HEK293 (cell line): ENCODE results near the gene MYL12A.

ENCODE experiments used
- BCL6B ChIP-seq: fragments of 450-650 bp; formaldehyde crosslinking; IDR thresholded peaks from 2 replicates; pipeline ENCODE4 v1.5.1; 2017; ENCODE audit warnings: missing biosample characterization, missing genetic modification characterization
- ELK4 ChIP-seq: IDR thresholded peaks from 2 replicates; pipeline ENCODE4 v1.6.1; 2011; ENCODE audit warnings: mild to moderate bottlenecking, low read depth, low read length, borderline replicate concordance
- KLF1 ChIP-seq: fragments of 450-650 bp; formaldehyde crosslinking; IDR thresholded peaks from 2 replicates; pipeline ENCODE4 v1.5.1; 2016; ENCODE audit warnings: missing biosample characterization, missing genetic modification characterization
- KLF9 ChIP-seq: fragments of 450-650 bp; formaldehyde crosslinking; IDR thresholded peaks from 2 replicates; pipeline ENCODE4 v1.5.1; 2016; ENCODE audit warnings: missing biosample characterization, missing genetic modification characterization, low read depth
- OSR2 ChIP-seq: fragments of 450-650 bp; formaldehyde crosslinking; IDR thresholded peaks from 2 replicates; pipeline ENCODE4 v1.5.1; 2016; ENCODE audit warnings: missing biosample characterization, missing genetic modification characterization
- PRDM10 ChIP-seq: fragments of 450-650 bp; formaldehyde crosslinking; IDR thresholded peaks from 2 replicates; pipeline ENCODE4 v1.5.1; 2016; ENCODE audit warnings: missing biosample characterization, missing genetic modification characterization
- PRDM2 ChIP-seq: fragments of 450-650 bp; formaldehyde crosslinking; IDR thresholded peaks from 2 replicates; pipeline ENCODE4 v1.5.1; 2016; ENCODE audit warnings: missing biosample characterization, missing genetic modification characterization, borderline replicate concordance
- YY2 ChIP-seq: fragments of 450-650 bp; formaldehyde crosslinking; IDR thresholded peaks from 2 replicates; pipeline ENCODE4 v1.5.1; 2016; ENCODE audit warnings: missing biosample characterization, missing genetic modification characterization
- ZNF146 ChIP-seq: fragments of 450-650 bp; formaldehyde crosslinking; IDR thresholded peaks from 2 replicates; pipeline ENCODE4 v1.5.1; 2016; ENCODE audit warnings: missing biosample characterization, missing genetic modification characterization
- ZNF157 ChIP-seq: fragments of 450-650 bp; formaldehyde crosslinking; IDR thresholded peaks from 2 replicates; pipeline ENCODE4 v1.5.1; 2016; ENCODE audit warnings: missing biosample characterization, missing genetic modification characterization
- ZNF175 ChIP-seq: fragments of 450-650 bp; formaldehyde crosslinking; IDR thresholded peaks from 2 replicates; pipeline ENCODE4 v1.5.1; 2016; ENCODE audit warnings: missing biosample characterization, missing genetic modification characterization
- ZNF2 ChIP-seq: fragments of 450-650 bp; formaldehyde crosslinking; IDR thresholded peaks from 2 replicates; pipeline ENCODE4 v1.5.1; 2016; ENCODE audit warnings: missing biosample characterization, missing genetic modification characterization
- ZNF239 ChIP-seq: fragments of 450-650 bp; formaldehyde crosslinking; IDR thresholded peaks from 2 replicates; pipeline ENCODE4 v1.5.1; 2016; ENCODE audit warnings: missing biosample characterization, missing genetic modification characterization
- ZNF350 ChIP-seq: fragments of 450-650 bp; formaldehyde crosslinking; IDR thresholded peaks from 2 replicates; pipeline ENCODE4 v1.5.0; 2017; ENCODE audit warnings: missing biosample characterization, mild to moderate bottlenecking, missing genetic modification characterization
- ZNF391 ChIP-seq: fragments of 450-650 bp; formaldehyde crosslinking; IDR thresholded peaks from 2 replicates; pipeline ENCODE4 v1.5.1; 2016; ENCODE audit warnings: low read depth, missing biosample characterization, missing genetic modification characterization, borderline replicate concordance
- ZNF521 ChIP-seq: fragments of 450-650 bp; formaldehyde crosslinking; IDR thresholded peaks from 2 replicates; pipeline ENCODE4 v1.5.1; 2017; ENCODE audit warnings: missing biosample characterization, mild to moderate bottlenecking, missing genetic modification characterization
- ZNF561 ChIP-seq: fragments of 450-650 bp; IDR thresholded peaks from 2 replicates; pipeline ENCODE4 v1.5.1; 2018; ENCODE audit warnings: missing biosample characterization, missing genetic modification characterization, borderline replicate concordance
- ZNF600 ChIP-seq: fragments of 450-650 bp; formaldehyde crosslinking; IDR thresholded peaks from 2 replicates; pipeline ENCODE4 v1.5.1; 2016; ENCODE audit warnings: missing biosample characterization, missing genetic modification characterization
- ZNF621 ChIP-seq: fragments of 450-650 bp; formaldehyde crosslinking; IDR thresholded peaks from 2 replicates; pipeline ENCODE4 v1.5.1; 2017; ENCODE audit warnings: missing biosample characterization, missing genetic modification characterization
- ZNF654 ChIP-seq: fragments of 450-650 bp; formaldehyde crosslinking; IDR thresholded peaks from 2 replicates; pipeline ENCODE4 v1.5.1; 2016; ENCODE audit warnings: low read depth, missing biosample characterization, missing genetic modification characterization
- ZNF664 ChIP-seq: fragments of 450-650 bp; formaldehyde crosslinking; IDR thresholded peaks from 2 replicates; pipeline ENCODE4 v1.5.1; 2016; ENCODE audit warnings: missing biosample characterization, missing genetic modification characterization
- ZNF692 ChIP-seq: fragments of 450-650 bp; formaldehyde crosslinking; IDR thresholded peaks from 2 replicates; pipeline ENCODE4 v1.5.1; 2016; ENCODE audit warnings: missing biosample characterization, missing genetic modification characterization
- ZNF843 ChIP-seq: fragments of 450-650 bp; formaldehyde crosslinking; IDR thresholded peaks from 2 replicates; pipeline ENCODE4 v1.5.1; 2016; ENCODE audit warnings: missing biosample characterization, missing genetic modification characterization
- ZSCAN30 ChIP-seq: fragments of 450-650 bp; IDR thresholded peaks from 2 replicates; pipeline ENCODE4 v1.5.1; 2018; ENCODE audit warnings: missing biosample characterization, mild to moderate bottlenecking, missing genetic modification characterization, moderate library complexity
- ZSCAN4 ChIP-seq: fragments of 450-650 bp; formaldehyde crosslinking; IDR thresholded peaks from 2 replicates; pipeline ENCODE4 v1.5.1; 2017; ENCODE audit warnings: missing biosample characterization, missing genetic modification characterization

The MYL12A gene

GRCh38 chr18:3245853-3246634 lies 1.6 kb upstream of the MYL12A start (continued):
- TF ChIP-seq PRDM2 (tag by site-specific recombination) (no peak), PRDM10 (tag by site-specific recombination) (no peak), ZNF350 (tag by site-specific recombination) (no peak), ZNF600 (tag by site-specific recombination) (no peak), OSR2 (tag by site-specific recombination) (no peak), ZNF391 (tag by site-specific recombination) (peak; percentile 18; the same call in 1 of the 2 replicates), ZNF521 (tag by site-specific recombination) (no peak), ELK4 (no peak), BCL6B (tag by site-specific recombination) (no peak), KLF1 (no peak), ZNF843 (tag by site-specific recombination) (0 out of 2 replicates have a peak, but pooled peaks have one; percentile 19), ZNF621 (tag by site-specific recombination) (no peak), YY2 (no peak), ZNF654 (peak; percentile 90), ZNF2 (0 out of 2 replicates have a peak, but pooled peaks have one; percentile 63), ZNF664 (tag by site-specific recombination) (no peak), ZSCAN4 (tag by site-specific recombination) (no peak), ZSCAN30 (peak; percentile 48; the same call in 1 of the 2 replicates), ZNF175 (tag by site-specific recombination) (no peak), ZNF157 (no peak), ZNF692 (tag by site-specific recombination) (peak; percentile 58), ZNF561 (no peak), ZNF239 (tag by site-specific recombination) (no peak), ZNF146 (tag by site-specific recombination) (no peak), KLF9 (tag by site-specific recombination) (no peak)
